Brain microvascular endothelial cell (primary cell): ENCODE results near the gene FSTL4.

Experiments
- DNase-seq: peaks from one replicate; pipeline ENCODE4 v3.0.0-alpha.2; 2020
- H3K27ac ChIP-seq: fragments of 250-450 bp; sonication (Bioruptor Pico); 2 replicates; pipeline ENCODE4 v1.5.1; 2020; ENCODE audit warnings: mild to moderate bottlenecking, moderate library complexity
- H3K27me3 ChIP-seq: fragments of 250-450 bp; sonication (Bioruptor Pico); replicated peaks from 2 replicates; pipeline ENCODE4 v1.5.1; 2020; ENCODE audit warnings: mild to moderate bottlenecking
- H3K36me3 ChIP-seq: fragments of 250-450 bp; sonication (Bioruptor Pico); replicated peaks from 2 replicates; pipeline ENCODE4 v1.5.1; 2020; ENCODE audit warnings: mild to moderate bottlenecking
- H3K4me3 ChIP-seq: 2 replicates; pipeline ENCODE4 v1.5.1; 2011; ENCODE audit warnings: low read depth, mild to moderate bottlenecking, control low read depth, low read length, moderate library complexity
- CTCF ChIP-seq: IDR thresholded peaks from 2 replicates; pipeline ENCODE4 v1.5.1; 2011; ENCODE audit warnings: low read depth, mild to moderate bottlenecking, moderate library complexity, low read length, control low read depth, inconsistent platforms; ENCODE audit errors: missing control alignments
- in situ Hi-C: cut with HindIII; loops from 2 replicates; pipeline ENCODE4 v1.10.0; 2017; ENCODE audit warnings: low sequenced_read_pairs, low pct_ligation_motif_present

Gene FSTL4

GRCh38 chr5:133244242-133244641 lies 368.1 kb downstream of the FSTL4 start:
- in situ Hi-C loops = no loop called here
- Histone ChIP-seq H3K27ac (no peak overlapping the region), H3K4me3 (no peak overlapping the region), H3K36me3 (no peaks in the 10 kb centered on the region), H3K27me3 (no peaks in the 10 kb centered on the region)
- no peak for DNase-seq
- TF ChIP-seq CTCF = no peak

GRCh38 chr5:133243196-133243595 lies 369.1 kb downstream of the FSTL4 start:
- in situ Hi-C loops = no loop called here
- DNase-seq = no peak
- Histone ChIP-seq H3K27me3 (no peaks in the 10 kb centered on the region), H3K27ac (no peak overlapping the region), H3K36me3 (no peaks in the 10 kb centered on the region), H3K4me3 (no peak overlapping the region)
- no peak for TF ChIP-seq CTCF

GRCh38 chr5:133242221-133242835 lies 370.0 kb downstream of the FSTL4 start:
- DNase-seq = no peak
- in situ Hi-C loops = no loop called here
- H3K36me3 ChIP-seq = no peaks in the 10 kb centered on the region
- no peak overlapping the region for H3K4me3 ChIP-seq
- no peak for TF ChIP-seq CTCF
- H3K27ac ChIP-seq = no peak overlapping the region
- H3K27me3 ChIP-seq = no peaks in the 10 kb centered on the region

- H3K36me3 ChIP-seq = no peaks in the 10 kb centered on the region
- H3K27ac ChIP-seq = peak overlapping the region; percentile 37
- no peak for DNase-seq
- no peaks in the 10 kb centered on the region for H3K27me3 ChIP-seq
- TF ChIP-seq CTCF = no peak
- in situ Hi-C loops = no loop called here
- no peak overlapping the region for H3K4me3 ChIP-seq
These were observed 370.9 kb downstream of the FSTL4 start for GRCh38 chr5:133241179-133242092.

- DNase-seq = peak; percentile 99
- in situ Hi-C loops = no loop called here
These were observed 371.8 kb downstream of the FSTL4 start for GRCh38 chr5:133240425-133241091.

More at GRCh38 chr5:133240425-133241091, 371.8 kb downstream of the FSTL4 start:
- Histone ChIP-seq H3K36me3 (no peaks in the 10 kb centered on the region), H3K4me3 (no peak overlapping the region), H3K27me3 (no peaks in the 10 kb centered on the region), H3K27ac (peak overlapping the region; percentile 37)
- no peak for TF ChIP-seq CTCF
